ENCODE data around the gene GAS2.

- no peak for TF ChIP-seq ELF4 (IDR thresholded peaks at IDR 0.05)
- no peak for TF ChIP-seq FOXA1 (IDR thresholded peaks at IDR 0.05)
- no peak for TF ChIP-seq FOXM1 (IDR thresholded peaks at IDR 0.05; ENCODE audit: borderline replicate concordance)
- TF ChIP-seq ZNF384 (IDR thresholded peaks at IDR 0.05), result no peak
- no peak for TF ChIP-seq BHLHE40 (IDR thresholded peaks at IDR 0.05; ENCODE audit: borderline replicate concordance)
Observed at GRCh38 chr11:22787551-22788162, 121.2 kb downstream of the GAS2 start.

Data from HEK293T (cell line).